Measurements from ENCODE around the gene SAMD4B. TPM values are rescaled to one million over a fixed set of nuclear protein-coding genes. Genes with fewer than 3 reads are reported as not detected.

SAMD4B gene
- total and polyA plus RNA-seq, 9 of the 15 experiments (the other 6 are each of a cell fraction or from before 2014, with no cell fraction given): 3.4 to 90.5 (median 38.0) TPM

DNA sequence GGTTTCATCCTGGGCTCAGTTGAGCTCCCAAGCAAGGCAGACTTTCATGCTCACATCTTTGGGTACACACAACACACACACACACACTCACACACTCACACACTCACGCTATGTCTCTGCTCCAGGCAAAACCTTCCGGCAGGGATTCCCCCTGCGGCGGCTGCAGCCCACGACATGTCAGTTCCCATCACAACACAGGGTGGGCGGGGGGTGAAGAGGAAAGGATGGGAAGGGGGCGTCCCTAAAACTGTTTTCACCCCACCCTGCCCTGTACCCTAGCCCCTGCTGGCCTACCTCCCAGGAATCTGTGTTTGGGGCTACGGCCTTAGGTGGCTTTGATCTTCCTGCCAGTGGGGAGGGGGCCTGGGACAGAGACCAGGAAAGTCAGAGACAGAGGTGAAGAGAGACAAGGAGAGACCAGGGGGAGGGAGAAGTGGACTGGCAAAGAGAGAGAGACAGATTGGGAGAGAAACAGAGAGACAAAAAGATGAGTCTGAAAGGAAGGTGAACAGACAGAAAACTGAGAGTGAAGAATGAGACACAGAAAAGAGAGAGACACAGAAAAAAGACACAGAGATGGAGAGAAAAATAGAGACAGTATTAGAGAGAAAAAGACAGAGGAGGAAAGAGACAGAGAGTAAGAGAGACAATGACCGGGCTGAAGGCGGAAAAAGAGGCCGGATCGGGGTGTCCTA lies 25.4 kb upstream of the SAMD4B start (continued):
- TF ChIP-seq, protein P1, sequence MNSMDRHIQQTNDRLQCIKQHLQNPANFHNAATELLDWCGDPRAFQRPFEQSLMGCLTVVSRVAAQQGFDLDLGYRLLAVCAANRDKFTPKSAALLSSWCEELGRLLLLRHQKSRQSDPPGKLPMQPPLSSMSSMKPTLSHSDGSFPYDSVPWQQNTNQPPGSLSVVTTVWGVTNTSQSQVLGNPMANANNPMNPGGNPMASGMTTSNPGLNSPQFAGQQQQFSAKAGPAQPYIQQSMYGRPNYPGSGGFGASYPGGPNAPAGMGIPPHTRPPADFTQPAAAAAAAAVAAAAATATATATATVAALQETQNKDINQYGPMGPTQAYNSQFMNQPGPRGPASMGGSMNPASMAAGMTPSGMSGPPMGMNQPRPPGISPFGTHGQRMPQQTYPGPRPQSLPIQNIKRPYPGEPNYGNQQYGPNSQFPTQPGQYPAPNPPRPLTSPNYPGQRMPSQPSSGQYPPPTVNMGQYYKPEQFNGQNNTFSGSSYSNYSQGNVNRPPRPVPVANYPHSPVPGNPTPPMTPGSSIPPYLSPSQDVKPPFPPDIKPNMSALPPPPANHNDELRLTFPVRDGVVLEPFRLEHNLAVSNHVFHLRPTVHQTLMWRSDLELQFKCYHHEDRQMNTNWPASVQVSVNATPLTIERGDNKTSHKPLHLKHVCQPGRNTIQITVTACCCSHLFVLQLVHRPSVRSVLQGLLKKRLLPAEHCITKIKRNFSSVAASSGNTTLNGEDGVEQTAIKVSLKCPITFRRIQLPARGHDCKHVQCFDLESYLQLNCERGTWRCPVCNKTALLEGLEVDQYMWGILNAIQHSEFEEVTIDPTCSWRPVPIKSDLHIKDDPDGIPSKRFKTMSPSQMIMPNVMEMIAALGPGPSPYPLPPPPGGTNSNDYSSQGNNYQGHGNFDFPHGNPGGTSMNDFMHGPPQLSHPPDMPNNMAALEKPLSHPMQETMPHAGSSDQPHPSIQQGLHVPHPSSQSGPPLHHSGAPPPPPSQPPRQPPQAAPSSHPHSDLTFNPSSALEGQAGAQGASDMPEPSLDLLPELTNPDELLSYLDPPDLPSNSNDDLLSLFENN (IDR thresholded peaks at IDR 0.05; ENCODE audit: low read depth in 2 of 2, low read length in 2 of 2): no peak
- TF ChIP-seq, protein P2, sequence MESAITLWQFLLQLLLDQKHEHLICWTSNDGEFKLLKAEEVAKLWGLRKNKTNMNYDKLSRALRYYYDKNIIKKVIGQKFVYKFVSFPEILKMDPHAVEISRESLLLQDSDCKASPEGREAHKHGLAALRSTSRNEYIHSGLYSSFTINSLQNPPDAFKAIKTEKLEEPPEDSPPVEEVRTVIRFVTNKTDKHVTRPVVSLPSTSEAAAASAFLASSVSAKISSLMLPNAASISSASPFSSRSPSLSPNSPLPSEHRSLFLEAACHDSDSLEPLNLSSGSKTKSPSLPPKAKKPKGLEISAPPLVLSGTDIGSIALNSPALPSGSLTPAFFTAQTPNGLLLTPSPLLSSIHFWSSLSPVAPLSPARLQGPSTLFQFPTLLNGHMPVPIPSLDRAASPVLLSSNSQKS (CRISPR knock-in tag; IDR thresholded peaks at IDR 0.05): no peak
- TF ChIP-seq, protein P3, sequence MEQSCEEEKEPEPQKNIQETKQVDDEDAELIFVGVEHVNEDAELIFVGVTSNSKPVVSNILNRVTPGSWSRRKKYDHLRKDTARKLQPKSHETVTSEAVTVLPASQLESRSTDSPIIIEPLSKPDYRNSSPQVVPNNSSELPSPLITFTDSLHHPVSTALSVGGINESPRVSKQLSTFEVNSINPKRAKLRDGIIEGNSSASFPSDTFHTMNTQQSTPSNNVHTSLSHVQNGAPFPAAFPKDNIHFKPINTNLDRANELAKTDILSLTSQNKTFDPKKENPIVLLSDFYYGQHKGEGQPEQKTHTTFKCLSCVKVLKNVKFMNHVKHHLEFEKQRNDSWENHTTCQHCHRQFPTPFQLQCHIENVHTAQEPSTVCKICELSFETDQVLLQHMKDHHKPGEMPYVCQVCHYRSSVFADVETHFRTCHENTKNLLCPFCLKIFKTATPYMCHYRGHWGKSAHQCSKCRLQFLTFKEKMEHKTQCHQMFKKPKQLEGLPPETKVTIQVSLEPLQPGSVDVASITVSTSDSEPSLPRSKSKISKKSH (CRISPR knock-in tag; IDR thresholded peaks at IDR 0.05): no peak
- TF ChIP-seq L3MBTL2 (IDR thresholded peaks at IDR 0.05): no peak
- TF ChIP-seq ZNF780A (CRISPR knock-in tag; IDR thresholded peaks at IDR 0.05): no peak
- no peak for TF ChIP-seq SOX6 (IDR thresholded peaks at IDR 0.05)

All from K562 (cell line).